ENCODE data around the gene SMCHD1. TPM values are rescaled to one million over a fixed set of nuclear protein-coding genes. Genes with fewer than 3 reads are reported as not detected.

SMCHD1 gene
- total and polyA plus RNA-seq, 10 of the 15 experiments (the other 5 are each of a cell fraction or from before 2014, with no cell fraction given), result 6.0 to 110 (median 48.0) TPM

GRCh38 chr18:2655178-2655953 lies at the start of gene SMCHD1 (continued):
- TF ChIP-seq PRDM15 (CRISPR knock-in tag; IDR thresholded peaks at IDR 0.05), result no peak
- peak; percentile 81; the same call in 1 of the 2 replicates for TF ChIP-seq SMAD5 (IDR thresholded peaks at IDR 0.05; ENCODE audit: low read depth)
- 0 out of 2 replicates have a peak, but pooled peaks have one; percentile 14 for TF ChIP-seq BRCA1 (IDR thresholded peaks at IDR 0.05; ENCODE audit: low read depth, low read length)
- TF ChIP-seq ZZZ3 (IDR thresholded peaks at IDR 0.05; ENCODE audit: control insufficient read depth, insufficient read length, low read depth), result no peak
- TF ChIP-seq NBN (IDR thresholded peaks at IDR 0.05), result peak; percentile 50; the same call in 1 of the 2 replicates
- TF ChIP-seq CEBPB (IDR thresholded peaks at IDR 0.05; ENCODE audit: borderline replicate concordance in 1 of 2, low read depth in 2 of 2, low read length in 2 of 2), result no peak
- TF ChIP-seq JUNB (IDR thresholded peaks at IDR 0.05), result no peak
- no peak for TF ChIP-seq BCL3 (IDR thresholded peaks at IDR 0.05; ENCODE audit: borderline replicate concordance, insufficient read depth, low read depth, low read length, poor library complexity, severe bottlenecking)
- 0 out of 2 replicates have a peak, but pooled peaks have one; percentile 31 for TF ChIP-seq ZNF592 (IDR thresholded peaks at IDR 0.05)
- TF ChIP-seq ZNF207 (IDR thresholded peaks at IDR 0.05; ENCODE audit: borderline replicate concordance), result 0 out of 2 replicates have a peak, but pooled peaks have one; percentile 65
- TF ChIP-seq POLR2AphosphoS5 (IDR thresholded peaks at IDR 0.05; ENCODE audit: low read length), result peak; percentile 78
- TF ChIP-seq CEBPZ (IDR thresholded peaks at IDR 0.05; ENCODE audit: low read depth, low read length), result no peak
- TF ChIP-seq WRNIP1 (IDR thresholded peaks at IDR 0.05; ENCODE audit: borderline replicate concordance, low read depth, low read length), result no peak
- TF ChIP-seq ATF3 (IDR thresholded peaks at IDR 0.05; ENCODE audit: borderline replicate concordance, extremely low read depth, low read depth, low read length), result no peak
- TF ChIP-seq SUPT20H (IDR thresholded peaks at IDR 0.05; ENCODE audit: borderline replicate concordance, control insufficient read depth, low read depth, low read length), result no peak
